SK-N-SH treated with all-trans-retinoic acid at 6 μM for 48 hours (cell line): ENCODE measurements around the gene CYGB.

Experiments
- ARNTL ChIP-seq: fragments of 450-650 bp; formaldehyde crosslinking; IDR thresholded peaks from 2 replicates; pipeline ENCODE4 v1.5.0; 2020; ENCODE audit warnings: low read depth, mild to moderate bottlenecking, moderate library complexity, borderline replicate concordance
- CREB5 ChIP-seq: fragments of 250-450 bp; sonication (Bioruptor Pico); IDR thresholded peaks from 2 replicates; pipeline ENCODE4 v1.5.1; 2020; ENCODE audit warnings: low read depth, mild to moderate bottlenecking, moderate library complexity
- GLIS3 ChIP-seq: fragments of 250-450 bp; sonication (Bioruptor Pico); IDR thresholded peaks from 2 replicates; pipeline ENCODE4 v1.5.0; 2020; ENCODE audit warnings: mild to moderate bottlenecking, moderate library complexity
- ZNF565 ChIP-seq: fragments of 450-650 bp; formaldehyde crosslinking; conservative IDR thresholded peaks from 2 replicates; pipeline ENCODE4 v1.5.0; 2020; ENCODE audit warnings: low read depth, mild to moderate bottlenecking, moderate library complexity

DNA sequence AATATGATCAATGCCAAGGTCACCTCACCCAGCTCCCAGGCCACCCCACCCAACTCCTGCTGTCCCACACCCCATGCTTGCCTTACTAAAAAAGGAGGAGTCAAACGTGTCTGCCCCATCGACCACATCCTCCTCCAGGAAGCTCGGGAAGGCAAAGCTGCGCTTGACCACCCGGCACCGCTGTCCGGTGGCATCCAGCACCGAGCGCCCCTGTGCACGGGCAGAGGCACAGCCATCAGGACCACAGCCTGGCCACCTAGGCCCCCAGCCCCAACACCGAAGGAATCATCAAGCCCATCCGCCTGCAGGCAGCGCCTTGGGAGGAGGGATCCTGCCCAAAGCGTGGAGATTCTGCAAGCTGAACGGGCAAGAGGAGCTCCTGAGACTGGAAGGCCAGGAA lies 59.9 kb downstream of the CYGB start:
- TF ChIP-seq CREB5 (CRISPR knock-in tag) (no peak), GLIS3 (CRISPR knock-in tag) (no peak), ZNF565 (no peak), ARNTL (CRISPR knock-in tag) (no peak)
